Myocyte (in vitro differentiated cells): Measurements from ENCODE around the gene ZSWIM1. TPM values are rescaled to one million over a fixed set of nuclear protein-coding genes. Genes with fewer than 3 reads are reported as not detected.
A peak's percentile ranks its signal among the peaks of the same experiment; 100 is the strongest.
"Not testable (repeated sequence)": the region's sequence is repeated elsewhere in the genome, so short reads cannot be mapped to it uniquely, and the experiment has no call there.

Experiments
- DNase-seq: peaks from one replicate; pipeline ENCODE4 v3.0.0-alpha.2; 2012; ENCODE audit warnings: low read depth
- total RNA-seq: library from RNA; depleted of rRNA; stranded (reverse); fragments of >200 nt; gene quantifications from 2 replicates; pipeline ENCODE4 v1.2.3, GENCODE V29; 2014

ZSWIM1 gene
- total RNA-seq, 1 donor from 2014 or later = 11.4 TPM

GRCh38 chr20:45853484-45853883, 27.5 kb upstream of the ZSWIM1 start:
- DNase-seq = no peak

- peak; percentile 100 for DNase-seq
Observed at GRCh38 chr20:45857114-45857881, 23.7 kb upstream of the ZSWIM1 start, which contains the start of the genes ACOT8 and ZSWIM3. Gene ACOT8 (minus strand): TSS chr20:45857392. CDS start chr20:45857315, 77 bp downstream. Gene ZSWIM3 (plus strand): TSS chr20:45857614. CDS start chr20:45857826, 212 bp downstream.

GRCh38 chr20:45857882-45858216, 23.2 kb upstream of the ZSWIM1 start:
- DNase-seq = no peak

GRCh38 chr20:45859916-45860315, 21.1 kb upstream of the ZSWIM1 start:
- no peak for DNase-seq

- DNase-seq = no peak
Observed at GRCh38 chr20:45860560-45861220, 20.3 kb upstream of the ZSWIM1 start.

GRCh38 chr20:45861221-45862075, 19.6 kb upstream of the ZSWIM1 start:
- no peak for DNase-seq

- DNase-seq = no peak
Observed at GRCh38 chr20:45863543-45864470, 17.2 kb upstream of the ZSWIM1 start.

- DNase-seq = no peak
Observed at GRCh38 chr20:45866454-45866853, 14.6 kb upstream of the ZSWIM1 start.

GRCh38 chr20:45867136-45867818, 13.8 kb upstream of the ZSWIM1 start:
- DNase-seq = no peak

GRCh38 chr20:45867819-45868176, 13.2 kb upstream of the ZSWIM1 start:
- no peak for DNase-seq

- DNase-seq = no peak
Observed at GRCh38 chr20:45872626-45873025, 8.4 kb upstream of the ZSWIM1 start.

GRCh38 chr20:45873409-45874103, 7.5 kb upstream of the ZSWIM1 start:
- no peak for DNase-seq

GRCh38 chr20:45874104-45874481, 6.9 kb upstream of the ZSWIM1 start:
- DNase-seq = not testable (repeated sequence)

- DNase-seq = no peak
Observed at GRCh38 chr20:45874576-45874975, 6.5 kb upstream of the ZSWIM1 start.

- DNase-seq = peak; percentile 25
Observed at GRCh38 chr20:45878076-45878761, 2.8 kb upstream of the ZSWIM1 start.

- DNase-seq = no peak
Observed at GRCh38 chr20:45882469-45883099, 1.6 kb downstream of the ZSWIM1 start.

- DNase-seq = no peak
Observed at GRCh38 chr20:45883100-45883469, 2.1 kb downstream of the ZSWIM1 start.

- DNase-seq = no peak
Observed at GRCh38 chr20:45886590-45887345, 5.7 kb downstream of the ZSWIM1 start.
